Measurements from ENCODE around the gene CCSER2.

The CCSER2 gene

GRCh38 chr10:84352251-84352842 is 24.0 kb downstream of the CCSER2 start:
- DNase-seq = peak; percentile 51

- DNase-seq = peak; percentile 23
Measured at GRCh38 chr10:84353052-84353803, 24.8 kb downstream of the CCSER2 start.

GRCh38 chr10:84354623-84355022 is 26.2 kb downstream of the CCSER2 start:
- DNase-seq = no peak

GRCh38 chr10:84355106-84355505 is 26.7 kb downstream of the CCSER2 start:
- DNase-seq = no peak

- no peak for DNase-seq
Measured at GRCh38 chr10:84356928-84357327, 28.5 kb downstream of the CCSER2 start.

GRCh38 chr10:84358743-84359142 is 30.4 kb downstream of the CCSER2 start:
- no peak for DNase-seq

GRCh38 chr10:84360637-84361365 is 32.4 kb downstream of the CCSER2 start:
- DNase-seq = no peak

GRCh38 chr10:84365335-84365881 is 37.0 kb downstream of the CCSER2 start:
- DNase-seq = no peak

- DNase-seq = no peak
Measured at GRCh38 chr10:84366041-84366440, 37.7 kb downstream of the CCSER2 start.

GRCh38 chr10:84367256-84367655 is 38.9 kb downstream of the CCSER2 start:
- no peak for DNase-seq

- no peak for DNase-seq
Measured at GRCh38 chr10:84368828-84369227, 40.4 kb downstream of the CCSER2 start.

GRCh38 chr10:84370283-84370682 is 41.9 kb downstream of the CCSER2 start:
- no peak for DNase-seq

- DNase-seq = no peak
Measured at GRCh38 chr10:84371944-84372343, 43.6 kb downstream of the CCSER2 start.

GRCh38 chr10:84373000-84373399 is 44.6 kb downstream of the CCSER2 start:
- DNase-seq = no peak

- no peak for DNase-seq
Measured at GRCh38 chr10:84374455-84374854, 46.1 kb downstream of the CCSER2 start.

GRCh38 chr10:84375011-84375410 is 46.6 kb downstream of the CCSER2 start:
- DNase-seq = peak; percentile 30

- no peak for DNase-seq
Measured at GRCh38 chr10:84375881-84376280, 47.5 kb downstream of the CCSER2 start.

GRCh38 chr10:84388148-84388547 is 59.8 kb downstream of the CCSER2 start:
- DNase-seq = no peak

- no peak for DNase-seq
Measured at GRCh38 chr10:84390364-84390763, 62.0 kb downstream of the CCSER2 start.

GRCh38 chr10:84391326-84391725 is 62.9 kb downstream of the CCSER2 start:
- no peak for DNase-seq

- DNase-seq = no peak
Measured at GRCh38 chr10:84392181-84392580, 63.8 kb downstream of the CCSER2 start.

- DNase-seq = no peak
Measured at GRCh38 chr10:84395581-84395980, 67.2 kb downstream of the CCSER2 start.

GRCh38 chr10:84397735-84398144 is 69.4 kb downstream of the CCSER2 start:
- peak; percentile 22 for DNase-seq

- no peak for DNase-seq
Measured at GRCh38 chr10:84398696-84399095, 70.3 kb downstream of the CCSER2 start.

All from NCI-H1436 (cell line).